HepG2 (cell line): ENCODE measurements around the gene SOHLH2. TPM values are rescaled to one million over a fixed set of nuclear protein-coding genes. Genes with fewer than 3 reads are reported as not detected.

Experiments
- ATAC-seq: fragments of 200-7000 bp; cut with Tn5 transposase; 3 replicates; pipeline ENCODE4 v1.9.1; 2020; ENCODE audit warnings: mild to moderate bottlenecking, moderate library complexity
- BruUV-seq: library from RNA; stranded (reverse); fragments of 400-500 nt; replicated peaks from 2 replicates; lab custom pipeline; 2021; lab: Mats Ljungman, UMichigan
- CTCF ChIA-PET: fragments of 300-600 bp; formaldehyde crosslinking; extraction: SDS; loops from one replicate; lab custom pipeline; 2021; ENCODE audit warnings: low total read pairs, inconsistent platforms, low intra/inter-chr PET ratio; lab: Yijun Ruan, JAX
- POLR2A ChIA-PET: fragments of 350-600 bp; sonication (Branson Sonifier 250); formaldehyde crosslinking; loops from one replicate; lab custom pipeline; 2020; ENCODE audit warnings: antibody characterized with exemption, inconsistent platforms; lab: Yijun Ruan, JAX
- DNase-seq: peaks from one replicate; pipeline ENCODE4 v3.0.0-alpha.2; 2015; ENCODE audit warnings: low spot score
- FAIRE-seq: peaks from 3 replicates; lab custom pipeline; 2011; peaks lifted over from hg19 to GRCh38; lab: Jason Lieb, UNC
- H2AFZ ChIP-seq: one replicate; pipeline ENCODE4 v1.6.1; 2011; ENCODE audit warnings: low read length, inconsistent platforms
- H3K27ac ChIP-seq: fragments of 300-600 bp; 3 replicates; pipeline ENCODE4 v1.8.0; 2011; ENCODE audit warnings: mixed run types, mild to moderate bottlenecking, mixed read lengths, low read length, inconsistent platforms; ENCODE audit not compliant: insufficient read depth; ENCODE audit errors: extremely low read length
- H3K27me3 ChIP-seq, 2 experiments: fragments of 200-600 bp in 1 of 2; 2 replicates in 1 of 2; 3 replicates in 1 of 2; pipeline versions ENCODE4 v1.6.0 to v1.8.0; 2011; ENCODE audit warnings: low read length in 2 of 2, mild to moderate bottlenecking in 2 of 2, moderate library complexity in 2 of 2, inconsistent platforms in 1 of 2; ENCODE audit not compliant: insufficient read depth in 2 of 2, control insufficient read depth in 1 of 2
- H3K36me3 ChIP-seq, 2 experiments: fragments of 200-600 bp in 1 of 2; replicated peaks in 1 of 2; 2 replicates in 1 of 2; 3 replicates in 1 of 2; pipeline versions ENCODE4 v1.5.1 to v1.8.0; 2011; ENCODE audit warnings: low read length in 2 of 2, inconsistent platforms in 1 of 2; ENCODE audit not compliant: insufficient read depth in 2 of 2, control insufficient read depth in 1 of 2
- H3K4me1 ChIP-seq: 2 replicates; pipeline ENCODE4 v1.5.1; 2012; ENCODE audit warnings: low read length, inconsistent platforms; ENCODE audit not compliant: insufficient read depth
- H3K4me2 ChIP-seq: 2 replicates; pipeline ENCODE4 v1.6.0; 2011; ENCODE audit warnings: low read depth, low read length, inconsistent platforms
- H3K4me3 ChIP-seq, 3 experiments: fragments of 200-600 bp in 1 of 3; sonication (generic), shearing (Covaris generic) in 1 of 3; replicated peaks in 1 of 3; 2 replicates each; pipeline ENCODE4 v1.5.1; 2011 to 2016; ENCODE audit warnings: low read length in 3 of 3, inconsistent platforms in 2 of 3, low read depth in 2 of 3, mild to moderate bottlenecking in 2 of 3, control low read depth in 1 of 3, mixed read lengths in 1 of 3; ENCODE audit not compliant: insufficient read depth in 1 of 3
- H3K79me2 ChIP-seq: one replicate; pipeline ENCODE4 v1.6.1; 2011; ENCODE audit warnings: low read length, inconsistent platforms; ENCODE audit not compliant: insufficient read depth
- H3K9ac ChIP-seq: 2 replicates; pipeline ENCODE4 v1.6.0; 2011; ENCODE audit warnings: mild to moderate bottlenecking, low read depth, low read length, inconsistent platforms; ENCODE audit not compliant: insufficient read depth
- H3K9me3 ChIP-seq: 2 replicates; pipeline ENCODE4 v1.5.1; 2012; ENCODE audit warnings: mild to moderate bottlenecking, low read length
- H4K20me1 ChIP-seq: 2 replicates; pipeline ENCODE4 v1.6.0; 2011; ENCODE audit warnings: inconsistent platforms, mild to moderate bottlenecking, low read length, moderate library complexity; ENCODE audit not compliant: insufficient read depth
- AGO2 ChIP-seq: fragments of 200-400 bp; formaldehyde crosslinking; optimal IDR thresholded peaks from 2 replicates; pipeline ENCODE3; 2017; ENCODE audit warnings: mild to moderate bottlenecking, low read depth, low read length, moderate library complexity
- CSRNP1 ChIP-seq: sonication (generic); formaldehyde crosslinking; IDR thresholded peaks from 2 replicates; pipeline ENCODE4 v1.8.1; 2023; ENCODE audit warnings: mild to moderate bottlenecking, missing genetic modification reagents
- ESRRA ChIP-seq: sonication (generic); formaldehyde crosslinking; IDR thresholded peaks from 2 replicates; pipeline ENCODE4 v1.5.1; 2020; ENCODE audit warnings: mild to moderate bottlenecking, low read depth, missing genetic modification reagents
- FOXC1 ChIP-seq: sonication (generic); formaldehyde crosslinking; IDR thresholded peaks from 2 replicates; pipeline ENCODE4 v1.8.0; 2022; ENCODE audit warnings: mild to moderate bottlenecking, missing genetic modification reagents, borderline replicate concordance
- MED13 ChIP-seq: sonication (generic); formaldehyde crosslinking; IDR thresholded peaks from 2 replicates; pipeline ENCODE4 v1.5.0; 2020; ENCODE audit warnings: missing genetic modification reagents
- MLX ChIP-seq: IDR thresholded peaks from 2 replicates; pipeline ENCODE4 v1.6.1; 2016
- NCOA2 ChIP-seq: sonication (generic); formaldehyde crosslinking; IDR thresholded peaks from 2 replicates; pipeline ENCODE4 v1.8.0; 2022; ENCODE audit warnings: inconsistent platforms
- POLR2AphosphoS5 ChIP-seq: IDR thresholded peaks from 2 replicates; pipeline ENCODE4 v1.6.1; 2012; ENCODE audit warnings: low read depth, low read length
- RBFOX2 ChIP-seq: fragments of 200-400 bp; formaldehyde crosslinking; IDR thresholded peaks from 2 replicates; pipeline ENCODE4 v1.6.1; 2017; ENCODE audit warnings: low read depth, mild to moderate bottlenecking, low read length
- ZKSCAN1 ChIP-seq: fragments of 150-350 bp; IDR thresholded peaks from 2 replicates; pipeline ENCODE4 v1.6.1; 2014; ENCODE audit warnings: low read length
- ZNF224 ChIP-seq: sonication (generic); formaldehyde crosslinking; IDR thresholded peaks from 2 replicates; pipeline ENCODE4 v1.5.0; 2020; ENCODE audit warnings: mild to moderate bottlenecking, missing genetic modification reagents
- ZNF556 ChIP-seq: sonication (generic); formaldehyde crosslinking; IDR thresholded peaks from 2 replicates; pipeline ENCODE4 v1.4.0; 2020; ENCODE audit warnings: mild to moderate bottlenecking, missing genetic modification reagents, borderline replicate concordance
- ZNF850 ChIP-seq: sonication (generic); formaldehyde crosslinking; conservative IDR thresholded peaks from 2 replicates; pipeline ENCODE4 v1.9.0; 2021; ENCODE audit warnings: mild to moderate bottlenecking, missing genetic modification reagents
- in situ Hi-C: cut with HindIII; loops from 2 replicates; pipeline ENCODE4 v1.10.0; 2017; ENCODE audit warnings: low pct_unique_long_range_greater_than_20kb; ENCODE audit not compliant: extremely low pct_ligation_motif_present
- intact Hi-C: fragments of 100-400 bp; cut with micrococcal nuclease; formaldehyde crosslinking; loops from one replicate; pipeline ENCODE4 v1.10.0; 2022; ENCODE audit not compliant: unreplicated experiment
- polyA plus RNA-seq, 8 experiments: library from polyadenylated mRNA; depleted of rRNA in 3 of 8; stranded (reverse) in 7 of 8; unstranded in 1 of 8; fragments of >200 nt; fragmentation: Illumina TruSeq in 4 of 8; extraction: Trizol in 4 of 8; gene quantifications; 2 replicates each; pipeline versions ENCODE4 v1.2.1 to v1.2.3, GENCODE V29; 2011 to 2016; ENCODE audit warnings: low read depth in 4 of 8, missing spikeins in 1 of 8, mixed read lengths in 1 of 8; ENCODE audit not compliant: insufficient read depth in 1 of 8
- total RNA-seq, 5 experiments: library from RNA; depleted of rRNA; stranded (reverse); fragments of >200 nt; fragmentation: Illumina TruSeq; extraction: Trizol; gene quantifications; 2 replicates each; pipeline ENCODE4 v1.2.3, GENCODE V29; 2016; ENCODE audit warnings: low read depth in 1 of 5
- TF ChIP-seq, protein P1 (sequence below): IDR thresholded peaks from 2 replicates; pipeline ENCODE4 v1.6.1; 2016; ENCODE audit warnings: missing genetic modification reagents, missing compliant biosample characterization
- TF ChIP-seq, protein P2 (sequence below): sonication (generic); formaldehyde crosslinking; IDR thresholded peaks from 2 replicates; pipeline ENCODE4 v1.8.0; 2022; ENCODE audit warnings: mild to moderate bottlenecking, missing genetic modification reagents, moderate library complexity

The SOHLH2 gene
- total and polyA plus RNA-seq, 2 of the 13 experiments (the other 11 are each of a cell fraction or from before 2014, with no cell fraction given): not detected

- H3K9me3 ChIP-seq: no peaks in the 10 kb centered on the region
- no peak overlapping the region for H3K4me3 ChIP-seq
- ATAC-seq (no peak), FAIRE-seq (no peak), DNase-seq (no peak)
- intact Hi-C loops: no loop called here
- no peaks in the 10 kb centered on the region for H3K27me3 ChIP-seq
- H3K79me2 ChIP-seq: no peaks in the 10 kb centered on the region
- in situ Hi-C loops: no loop called here
- CTCF ChIA-PET: no interaction called here
- H3K9ac ChIP-seq: no peak overlapping the region
- no peaks in the 10 kb centered on the region for H3K4me1 ChIP-seq
- H3K4me2 ChIP-seq: no peak overlapping the region
- no peaks in the 10 kb centered on the region for H4K20me1 ChIP-seq
- POLR2A ChIA-PET: no interaction called here
- H2AFZ ChIP-seq: no peak overlapping the region
- BruUV-seq: no TSS peak
- TF ChIP-seq POLR2AphosphoS5 (no peak), ZNF556 (no peak), AGO2 (no peak), ZNF850 (CRISPR knock-in tag) (no peak), MED13 (CRISPR knock-in tag) (no peak), CSRNP1 (no peak), FOXC1 (CRISPR knock-in tag) (no peak), RBFOX2 (no peak), ZNF224 (CRISPR knock-in tag) (no peak), MLX (CRISPR knock-in tag) (no peak), ESRRA (no peak), ZKSCAN1 (no peak), NCOA2 (CRISPR knock-in tag) (no peak)
- TF ChIP-seq, protein P1, sequence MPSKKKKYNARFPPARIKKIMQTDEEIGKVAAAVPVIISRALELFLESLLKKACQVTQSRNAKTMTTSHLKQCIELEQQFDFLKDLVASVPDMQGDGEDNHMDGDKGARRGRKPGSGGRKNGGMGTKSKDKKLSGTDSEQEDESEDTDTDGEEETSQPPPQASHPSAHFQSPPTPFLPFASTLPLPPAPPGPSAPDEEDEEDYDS (CRISPR knock-in tag): no peak
- TF ChIP-seq, protein P2, sequence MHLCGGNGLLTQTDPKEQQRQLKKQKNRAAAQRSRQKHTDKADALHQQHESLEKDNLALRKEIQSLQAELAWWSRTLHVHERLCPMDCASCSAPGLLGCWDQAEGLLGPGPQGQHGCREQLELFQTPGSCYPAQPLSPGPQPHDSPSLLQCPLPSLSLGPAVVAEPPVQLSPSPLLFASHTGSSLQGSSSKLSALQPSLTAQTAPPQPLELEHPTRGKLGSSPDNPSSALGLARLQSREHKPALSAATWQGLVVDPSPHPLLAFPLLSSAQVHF (CRISPR knock-in tag): no peak
- no peak overlapping the region for H3K27ac ChIP-seq
- H3K36me3 ChIP-seq: no peaks in the 10 kb centered on the region
Observed at GRCh38 chr13:36261976-36262375, 47.6 kb upstream of the SOHLH2 start.
